OCI-LY1 (cell line): ENCODE data around the gene PAM.

ENCODE experiments used
- H2AFZ ChIP-seq: fragments of 200-600 bp; sonication (generic), shearing (Covaris generic); 2 replicates; pipeline ENCODE4 v1.6.0; 2014; ENCODE audit warnings: antibody characterized with exemption, mild to moderate bottlenecking, low read length
- H3F3A ChIP-seq: fragments of 200-600 bp; sonication (generic), shearing (Covaris generic); 2 replicates; pipeline ENCODE4 v1.6.0; 2014; ENCODE audit warnings: mild to moderate bottlenecking, antibody characterized with exemption, low read length, moderate library complexity; ENCODE audit not compliant: insufficient read depth
- H3K27ac ChIP-seq: fragments of 200-600 bp; sonication (generic); 2 replicates; pipeline ENCODE4 v1.5.1; 2014; ENCODE audit warnings: low read length, mixed run types, mild to moderate bottlenecking, low read depth; ENCODE audit not compliant: poor library complexity, severe bottlenecking
- H3K27me3 ChIP-seq: fragments of 200-600 bp; sonication (generic); 2 replicates; pipeline ENCODE4 v1.6.0; 2014; ENCODE audit warnings: antibody characterized with exemption, mild to moderate bottlenecking, low read length, moderate library complexity; ENCODE audit not compliant: insufficient read depth
- H3K36me3 ChIP-seq: fragments of 200-600 bp; sonication (generic); 2 replicates; pipeline ENCODE4 v1.6.1; 2014; ENCODE audit warnings: mild to moderate bottlenecking, antibody characterized with exemption, low read length, moderate library complexity, mixed read lengths; ENCODE audit not compliant: insufficient read depth
- H3K4me1 ChIP-seq: fragments of 200-600 bp; sonication (generic); 2 replicates; pipeline ENCODE4 v1.5.1; 2014; ENCODE audit warnings: mild to moderate bottlenecking, low read length, moderate library complexity; ENCODE audit not compliant: insufficient read depth, severe bottlenecking
- H3K4me2 ChIP-seq: fragments of 200-600 bp; sonication (generic), shearing (Covaris generic); 2 replicates; pipeline ENCODE4 v1.6.1; 2014; ENCODE audit warnings: low read length
- H3K4me3 ChIP-seq: fragments of 200-600 bp; sonication (generic); 2 replicates; pipeline ENCODE4 v1.5.1; 2014; ENCODE audit warnings: low read length, low read depth, mild to moderate bottlenecking, mixed read lengths; ENCODE audit not compliant: poor library complexity, severe bottlenecking
- H3K79me2 ChIP-seq: fragments of 200-600 bp; shearing (Covaris generic); 2 replicates; pipeline ENCODE4 v1.6.1; 2016; ENCODE audit warnings: mixed run types, low read length, mixed read lengths; ENCODE audit not compliant: insufficient read depth
- H3K9ac ChIP-seq: fragments of 200-600 bp; sonication (generic), shearing (Covaris generic); 2 replicates; pipeline ENCODE4 v1.6.1; 2014; ENCODE audit warnings: mild to moderate bottlenecking, low read length, mixed read lengths
- H3K9me2 ChIP-seq: fragments of 200-600 bp; sonication (generic), shearing (Covaris generic); 2 replicates; pipeline ENCODE4 v1.6.1; 2014; ENCODE audit warnings: low read depth, mild to moderate bottlenecking, low read length, mixed read lengths
- H3K9me3 ChIP-seq: fragments of 200-600 bp; shearing (Covaris generic); 2 replicates; pipeline ENCODE4 v1.6.1; 2014; ENCODE audit warnings: low read length, mixed read lengths
- H4K20me1 ChIP-seq: fragments of 200-600 bp; sonication (generic), shearing (Covaris generic); 2 replicates; pipeline ENCODE4 v1.6.0; 2016; ENCODE audit warnings: mild to moderate bottlenecking, low read length; ENCODE audit not compliant: insufficient read depth
- CTCF ChIP-seq: fragments of 200-600 bp; sonication (generic), shearing (Covaris generic); IDR thresholded peaks from 2 replicates; pipeline ENCODE4 v1.5.1; 2017; ENCODE audit warnings: mild to moderate bottlenecking, antibody characterized with exemption, low read length, moderate library complexity, mixed read lengths
- EZH2 ChIP-seq: fragments of 200-600 bp; sonication (generic), shearing (Covaris generic); IDR thresholded peaks from 2 replicates; pipeline ENCODE4 v1.8.0; 2017; ENCODE audit warnings: borderline replicate concordance, mixed run types, mild to moderate bottlenecking, antibody characterized with exemption, low read length, moderate library complexity, mixed read lengths

PAM gene

GRCh38 chr5:103003872-103004271 is 248.8 kb downstream of the PAM start:
- H3F3A ChIP-seq, result no peaks in the 10 kb centered on the region
- H3K27ac ChIP-seq, result no peak overlapping the region
- H3K4me3 ChIP-seq, result no peak overlapping the region
- H3K36me3 ChIP-seq, result no peaks in the 10 kb centered on the region
- H3K27me3 ChIP-seq, result no peaks in the 10 kb centered on the region
- no peaks in the 10 kb centered on the region for H3K79me2 ChIP-seq
- TF ChIP-seq CTCF, result no peak
- no peak for TF ChIP-seq EZH2
- no peak overlapping the region for H2AFZ ChIP-seq
- H3K9me3 ChIP-seq, result no peaks in the 10 kb centered on the region
- H3K9ac ChIP-seq, result no peak overlapping the region
- no peaks in the 10 kb centered on the region for H4K20me1 ChIP-seq
- no peaks in the 10 kb centered on the region for H3K4me1 ChIP-seq
- no peaks in the 10 kb centered on the region for H3K9me2 ChIP-seq
- no peak overlapping the region for H3K4me2 ChIP-seq

GRCh38 chr5:103005276-103005675 is 250.2 kb downstream of the PAM start:
- no peaks in the 10 kb centered on the region for H3F3A ChIP-seq
- no peaks in the 10 kb centered on the region for H3K36me3 ChIP-seq

GRCh38 chr5:103006921-103007320 is 251.8 kb downstream of the PAM start:
- Histone ChIP-seq H3K9ac (no peak overlapping the region), H3K4me2 (no peak overlapping the region), H3K36me3 (no peaks in the 10 kb centered on the region), H3K27ac (no peak overlapping the region), H2AFZ (no peak overlapping the region), H4K20me1 (no peaks in the 10 kb centered on the region), H3K4me1 (no peaks in the 10 kb centered on the region), H3K9me3 (no peaks in the 10 kb centered on the region), H3K4me3 (no peak overlapping the region), H3K9me2 (no peaks in the 10 kb centered on the region), H3K27me3 (no peaks in the 10 kb centered on the region), H3F3A (no peaks in the 10 kb centered on the region), H3K79me2 (no peaks in the 10 kb centered on the region)
- TF ChIP-seq CTCF (no peak), EZH2 (no peak)

More at GRCh38 chr5:103005276-103005675, 250.2 kb downstream of the PAM start:
- Histone ChIP-seq H3K4me2 (no peak overlapping the region), H3K4me1 (no peaks in the 10 kb centered on the region), H4K20me1 (no peaks in the 10 kb centered on the region), H3K27me3 (no peaks in the 10 kb centered on the region), H2AFZ (no peak overlapping the region), H3K79me2 (no peaks in the 10 kb centered on the region), H3K9ac (no peak overlapping the region), H3K9me3 (no peaks in the 10 kb centered on the region), H3K27ac (no peak overlapping the region), H3K4me3 (no peak overlapping the region), H3K9me2 (no peaks in the 10 kb centered on the region)
- TF ChIP-seq EZH2 (no peak), CTCF (no peak)
